IPS-15b (cell line): ENCODE results near the gene TNFRSF18.

Source experiments
- H3K27me3 ChIP-seq: one replicate; pipeline ENCODE4 v1.6.1; 2013; ENCODE audit warnings: low read length; ENCODE audit not compliant: control insufficient read depth, insufficient read depth
- H3K36me3 ChIP-seq: one replicate; pipeline ENCODE4 v1.6.1; 2013; ENCODE audit warnings: low read length; ENCODE audit not compliant: control insufficient read depth, insufficient read depth
- H3K4me1 ChIP-seq: one replicate; pipeline ENCODE4 v1.6.1; 2013; ENCODE audit warnings: mild to moderate bottlenecking, low read length; ENCODE audit not compliant: control insufficient read depth, insufficient read depth
- H3K4me3 ChIP-seq: one replicate; pipeline ENCODE4 v1.5.1; 2013; ENCODE audit warnings: low read depth, low read length
- H3K9ac ChIP-seq: one replicate; pipeline ENCODE4 v1.6.1; 2013; ENCODE audit warnings: low read depth, mild to moderate bottlenecking, low read length
- H3K9me3 ChIP-seq: one replicate; pipeline ENCODE4 v1.6.1; 2013; ENCODE audit warnings: mild to moderate bottlenecking, low read length; ENCODE audit not compliant: control insufficient read depth, insufficient read depth

The TNFRSF18 gene

DNA sequence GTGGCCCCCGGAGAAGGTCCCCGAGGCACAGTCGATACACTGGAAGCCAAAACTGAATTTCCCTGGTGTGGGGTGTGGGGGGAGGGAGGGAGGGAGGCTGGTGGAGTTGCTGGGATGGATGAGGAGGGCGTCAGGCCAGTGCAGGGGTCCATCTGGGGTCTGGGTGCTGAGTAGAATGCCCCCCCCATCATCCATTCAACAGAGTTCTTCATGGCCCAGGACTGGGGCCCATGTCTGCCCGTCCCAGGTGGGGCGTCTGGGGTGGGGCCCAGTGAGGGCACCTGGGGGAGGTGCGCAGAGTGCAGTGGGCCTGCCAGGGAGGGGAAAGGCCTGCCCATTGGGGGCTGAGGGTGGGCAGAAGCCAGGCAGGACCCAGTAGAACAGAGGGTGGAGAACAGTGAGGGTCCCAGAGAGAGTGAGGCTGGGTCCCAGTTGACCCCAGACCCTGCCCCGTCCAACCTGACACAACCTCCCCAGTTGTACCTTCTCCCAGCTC, 1.9 kb downstream of the TNFRSF18 start:
- no peak overlapping the region for H3K9ac ChIP-seq
- H3K27me3 ChIP-seq = peaks cover 5% of the 10 kb centered on the region

GRCh38 chr1:1203561-1204424, 2.6 kb downstream of the TNFRSF18 start:
- Histone ChIP-seq H3K4me3 (no peak overlapping the region), H3K9me3 (no peaks in the 10 kb centered on the region), H3K27me3 (peaks cover 5% of the 10 kb centered on the region), H3K4me1 (no peaks in the 10 kb centered on the region), H3K9ac (no peak overlapping the region), H3K36me3 (no peaks in the 10 kb centered on the region)

More for the DNA sequence above, 1.9 kb downstream of the TNFRSF18 start:
- H3K36me3 ChIP-seq = no peaks in the 10 kb centered on the region
- H3K4me1 ChIP-seq = no peaks in the 10 kb centered on the region
- H3K9me3 ChIP-seq = no peaks in the 10 kb centered on the region
- no peak overlapping the region for H3K4me3 ChIP-seq

GRCh38 chr1:1202831-1203560, 3.4 kb downstream of the TNFRSF18 start:
- H3K4me3 ChIP-seq = no peak overlapping the region
- no peaks in the 10 kb centered on the region for H3K9me3 ChIP-seq
- no peak overlapping the region for H3K9ac ChIP-seq
- H3K36me3 ChIP-seq = no peaks in the 10 kb centered on the region
- peaks cover 5% of the 10 kb centered on the region for H3K27me3 ChIP-seq
- no peaks in the 10 kb centered on the region for H3K4me1 ChIP-seq

- no peak overlapping the region for H3K4me3 ChIP-seq
- H3K27me3 ChIP-seq = peaks cover 2% of the 10 kb centered on the region
- H3K36me3 ChIP-seq = no peaks in the 10 kb centered on the region
- H3K9me3 ChIP-seq = no peaks in the 10 kb centered on the region
- no peaks in the 10 kb centered on the region for H3K4me1 ChIP-seq
- no peak overlapping the region for H3K9ac ChIP-seq
Observed at GRCh38 chr1:1200876-1201810, 5.2 kb downstream of the TNFRSF18 start.

GRCh38 chr1:1199961-1200875, 6.2 kb downstream of the TNFRSF18 start:
- no peak overlapping the region for H3K9ac ChIP-seq
- no peaks in the 10 kb centered on the region for H3K9me3 ChIP-seq
- H3K4me3 ChIP-seq = no peak overlapping the region
- H3K27me3 ChIP-seq = no peaks in the 10 kb centered on the region
- H3K36me3 ChIP-seq = no peaks in the 10 kb centered on the region
- H3K4me1 ChIP-seq = no peaks in the 10 kb centered on the region

DNA sequence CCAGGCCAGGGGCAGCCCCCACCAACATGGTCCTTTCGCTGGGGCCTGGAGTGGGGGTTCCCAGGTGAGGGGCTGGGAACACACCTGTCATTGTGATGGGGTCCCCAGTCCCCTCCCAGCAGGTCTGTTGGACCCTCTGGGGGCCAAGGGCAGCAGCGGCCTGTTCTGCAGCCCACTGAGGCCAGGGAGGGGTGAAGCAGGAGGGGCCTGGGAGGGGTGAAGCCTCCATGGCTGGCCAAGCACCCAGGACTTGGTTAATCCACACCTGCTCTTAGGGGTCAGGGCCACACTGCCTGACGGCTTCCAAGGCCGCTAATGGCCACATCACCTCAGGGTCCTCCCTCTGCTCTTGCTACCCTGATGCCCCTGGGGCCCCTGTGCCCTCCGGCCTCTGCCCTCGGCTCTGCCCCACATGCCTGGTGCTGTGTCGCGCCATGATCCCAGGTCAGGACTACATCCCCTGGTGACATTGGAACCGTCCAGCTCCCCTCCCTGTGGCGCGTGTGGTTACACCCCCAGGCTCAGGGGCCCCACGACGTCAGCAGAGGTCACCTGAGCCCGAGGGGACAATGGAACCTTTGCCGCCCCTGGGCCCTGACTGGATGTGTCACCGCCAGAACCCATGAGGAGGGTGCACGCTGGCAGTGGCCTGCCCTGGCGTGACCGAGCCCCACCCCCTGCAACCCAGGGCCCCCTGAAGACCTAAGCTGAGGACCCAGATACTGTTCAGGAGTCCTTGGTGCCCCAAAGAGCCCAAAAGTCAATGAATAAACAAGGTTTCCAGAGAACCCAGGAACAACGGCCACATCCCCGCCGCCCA, 7.0 kb downstream of the TNFRSF18 start:
- Histone ChIP-seq H3K9me3 (no peaks in the 10 kb centered on the region), H3K4me1 (no peaks in the 10 kb centered on the region), H3K9ac (no peak overlapping the region), H3K27me3 (no peaks in the 10 kb centered on the region), H3K4me3 (no peak overlapping the region), H3K36me3 (no peaks in the 10 kb centered on the region)

DNA sequence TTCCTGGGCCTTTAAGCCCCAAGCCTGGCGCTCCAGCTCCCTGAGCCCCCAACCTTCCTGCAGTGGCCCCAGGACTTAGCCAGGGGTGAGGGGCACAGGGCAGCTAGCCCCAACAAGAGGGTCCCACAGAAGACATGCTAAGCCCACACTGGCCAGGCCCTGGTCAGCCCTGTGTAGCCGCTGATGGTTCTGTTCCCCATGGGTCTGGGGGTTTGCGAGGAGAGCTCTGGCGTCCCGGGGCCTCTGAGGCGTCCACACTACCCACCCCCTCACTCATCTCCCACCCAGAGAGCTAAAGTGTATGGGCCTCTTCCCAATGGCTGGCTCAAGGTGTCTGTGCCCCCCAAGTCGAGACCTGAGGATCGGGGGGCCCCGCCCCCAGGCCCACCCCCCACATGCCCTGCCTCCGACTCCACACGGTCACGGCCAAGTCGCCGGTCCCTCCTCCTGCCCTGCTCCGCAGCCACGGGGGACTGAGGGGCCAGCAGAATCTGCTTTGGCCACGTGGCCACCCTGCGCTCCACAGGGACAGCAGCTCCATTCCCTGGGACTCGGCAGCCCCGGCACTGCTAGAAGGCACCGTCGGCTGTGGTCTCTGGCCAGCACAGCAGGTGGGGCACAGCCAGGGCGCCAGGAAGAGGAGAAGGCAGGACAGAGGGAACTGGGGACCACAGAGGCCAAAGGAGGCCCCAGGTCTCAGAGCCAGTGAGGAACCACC, 7.8 kb downstream of the TNFRSF18 start:
- no peak overlapping the region for H3K9ac ChIP-seq
- no peaks in the 10 kb centered on the region for H3K27me3 ChIP-seq
- H3K36me3 ChIP-seq = no peaks in the 10 kb centered on the region
- no peaks in the 10 kb centered on the region for H3K9me3 ChIP-seq
- no peak overlapping the region for H3K4me3 ChIP-seq
- no peaks in the 10 kb centered on the region for H3K4me1 ChIP-seq

GRCh38 chr1:1197551-1198422, 8.6 kb downstream of the TNFRSF18 start:
- H3K4me1 ChIP-seq = no peaks in the 10 kb centered on the region
- H3K27me3 ChIP-seq = no peaks in the 10 kb centered on the region
- no peak overlapping the region for H3K4me3 ChIP-seq
- no peak overlapping the region for H3K9ac ChIP-seq
- H3K36me3 ChIP-seq = no peaks in the 10 kb centered on the region
- H3K9me3 ChIP-seq = no peaks in the 10 kb centered on the region

- Histone ChIP-seq H3K27me3 (no peaks in the 10 kb centered on the region), H3K4me3 (no peak overlapping the region), H3K9ac (no peak overlapping the region), H3K9me3 (no peaks in the 10 kb centered on the region), H3K4me1 (no peaks in the 10 kb centered on the region), H3K36me3 (no peaks in the 10 kb centered on the region)
Observed at GRCh38 chr1:1197188-1197500, 9.2 kb downstream of the TNFRSF18 start.
